Activated CD8-positive, alpha-beta T cell treated with anti-CD3 and anti-CD28 coated beads, Interleukin-2, amount 10 ng/mL, durations not matched to agents 7 days and 5 days (primary cell): Measurements from ENCODE around the gene CRTC1. TPM values are rescaled to one million over a fixed set of nuclear protein-coding genes. Genes with fewer than 3 reads are reported as not detected.

Experiments used
- ATAC-seq: fragments of 150-1000 bp; cut with Tn5 transposase; one replicate; pipeline ENCODE4 v1.10.0; 2021; ENCODE audit warnings: moderate library complexity
- CTCF ChIA-PET: fragments of 350-600 bp; sonication (Branson Sonifier 250); formaldehyde crosslinking; loops from one replicate; lab custom pipeline; 2021; ENCODE audit warnings: antibody characterized with exemption; lab: Charles Lee
- POLR2A ChIA-PET: fragments of 350-600 bp; sonication (Branson Sonifier 250); formaldehyde crosslinking; loops from one replicate; lab custom pipeline; 2021; ENCODE audit warnings: antibody characterized with exemption; lab: Charles Lee
- DNase-seq: peaks from one replicate; pipeline ENCODE4 v3.0.0-alpha.2; 2020
- H3K27ac Mint-ChIP-seq: one replicate; pipeline ENCODE4 v1.8.0; 2021; ENCODE audit warnings: mild to moderate bottlenecking, mixed read lengths
- H3K27me3 Mint-ChIP-seq: one replicate; pipeline ENCODE4 v1.8.0; 2021; ENCODE audit warnings: low read depth, mixed read lengths
- H3K36me3 Mint-ChIP-seq: one replicate; pipeline ENCODE4 v1.8.0; 2021; ENCODE audit warnings: low read depth, mixed read lengths
- H3K4me1 Mint-ChIP-seq: one replicate; pipeline ENCODE4 v1.8.0; 2021; ENCODE audit warnings: low read depth, mixed read lengths
- H3K4me3 Mint-ChIP-seq: one replicate; pipeline ENCODE4 v1.8.0; 2021; ENCODE audit warnings: mild to moderate bottlenecking, mixed read lengths
- H3K9me3 Mint-ChIP-seq: one replicate; pipeline ENCODE4 v1.8.0; 2022; ENCODE audit warnings: mixed read lengths; ENCODE audit not compliant: insufficient read depth
- total RNA-seq, 2 experiments: library from RNA; stranded (reverse); gene quantifications; one replicate each; pipeline ENCODE4 v1.2.3, GENCODE V29; 2021

Gene CRTC1
- total RNA-seq, 2 experiments from 2014 or later = 7.0 to 8.0 TPM

DNA sequence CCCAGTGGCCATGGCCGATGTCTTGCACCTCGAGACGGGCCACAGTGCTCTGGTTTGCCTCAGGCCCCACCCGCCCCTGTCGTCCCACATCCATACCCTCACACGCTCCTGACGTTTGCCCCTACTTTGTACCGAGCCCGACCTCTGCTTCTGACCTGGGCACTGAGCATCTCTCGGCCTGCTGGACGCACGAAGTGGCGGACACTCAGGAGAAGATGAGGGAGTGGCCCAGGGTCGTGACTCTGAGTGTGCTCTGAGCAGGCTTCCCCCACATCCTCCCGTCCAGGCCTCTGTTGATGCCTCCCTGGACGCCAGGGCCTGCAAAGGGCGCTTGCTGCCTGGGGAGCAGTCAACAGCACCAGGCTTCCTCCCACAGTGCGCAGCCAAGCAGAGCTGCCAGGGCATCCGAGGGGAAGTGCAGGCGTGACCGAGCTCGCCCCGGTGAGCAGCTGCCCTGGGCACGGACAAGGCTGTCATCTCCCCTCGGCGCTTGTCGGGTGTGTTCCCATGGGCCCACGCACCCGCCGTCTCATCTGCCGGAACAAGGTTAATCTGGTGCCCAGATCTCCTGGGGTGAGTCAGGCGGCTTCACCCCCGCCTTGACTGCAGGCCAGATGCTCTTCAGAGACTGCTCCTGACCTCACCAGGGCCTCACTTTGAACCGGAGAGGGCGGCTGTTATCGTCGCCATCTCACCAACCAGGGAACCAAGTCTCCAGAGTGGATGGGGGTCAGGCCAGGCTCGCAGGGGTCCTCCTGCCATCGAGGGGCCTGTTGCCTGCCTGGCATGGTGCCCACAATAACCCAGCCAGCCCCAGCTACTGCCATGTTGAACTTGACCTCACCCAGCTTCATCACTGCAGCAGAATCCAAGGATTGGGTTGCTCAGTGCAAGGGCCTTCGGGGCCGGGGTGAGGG lies 80.5 kb downstream of the CRTC1 start:
- POLR2A ChIA-PET = interaction anchor here (0.6 to 0.8 kb wide), 2 partner anchors 53 to 677 kb away, joined by 3 read pairs; no protein-coding TSS in a partner anchor
- no peak overlapping the region for H3K4me3 Mint-ChIP-seq

DNA sequence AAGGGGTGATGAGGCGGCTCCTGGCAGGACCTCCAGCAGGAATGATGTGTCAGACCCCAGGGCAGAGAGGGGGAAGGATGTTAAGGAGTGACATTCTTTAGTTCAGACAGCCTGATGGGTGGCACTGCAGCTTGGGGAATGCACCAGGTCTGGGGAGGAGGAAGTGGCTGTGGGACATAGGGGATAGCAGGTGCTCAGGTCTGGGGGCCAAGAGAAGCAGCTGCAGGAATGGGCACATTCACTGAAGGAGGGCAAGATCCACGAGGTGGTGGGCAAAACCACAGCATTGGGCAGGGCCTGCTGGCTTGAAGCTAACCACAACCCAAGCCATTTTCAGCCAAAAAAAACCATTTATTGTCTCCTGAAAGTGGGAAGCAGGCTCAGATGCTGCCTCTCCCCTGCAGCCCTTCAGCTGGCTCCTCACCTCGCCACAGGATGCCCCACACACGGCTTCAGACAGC lies 81.1 kb downstream of the CRTC1 start:
- H3K4me3 Mint-ChIP-seq = no peak overlapping the region
- H3K36me3 Mint-ChIP-seq = no peaks in the 10 kb centered on the region
- DNase-seq (no peak), ATAC-seq (no peak)
- POLR2A ChIA-PET = interaction anchor here (0.6 to 0.8 kb wide), 2 partner anchors 53 to 677 kb away, joined by 3 read pairs; no protein-coding TSS in a partner anchor
- no peaks in the 10 kb centered on the region for H3K9me3 Mint-ChIP-seq
- no peaks in the 10 kb centered on the region for H3K4me1 Mint-ChIP-seq
- no peak overlapping the region for H3K27ac Mint-ChIP-seq
- H3K27me3 Mint-ChIP-seq = no peaks in the 10 kb centered on the region
- CTCF ChIA-PET = no interaction called here

More for the DNA sequence above, 80.5 kb downstream of the CRTC1 start:
- Mint-ChIP-seq H3K4me1 (no peaks in the 10 kb centered on the region), H3K9me3 (no peaks in the 10 kb centered on the region), H3K27ac (no peak overlapping the region), H3K27me3 (no peaks in the 10 kb centered on the region), H3K36me3 (no peaks in the 10 kb centered on the region)
- ATAC-seq = no peak
- DNase-seq = no peak
- CTCF ChIA-PET = no interaction called here

DNA sequence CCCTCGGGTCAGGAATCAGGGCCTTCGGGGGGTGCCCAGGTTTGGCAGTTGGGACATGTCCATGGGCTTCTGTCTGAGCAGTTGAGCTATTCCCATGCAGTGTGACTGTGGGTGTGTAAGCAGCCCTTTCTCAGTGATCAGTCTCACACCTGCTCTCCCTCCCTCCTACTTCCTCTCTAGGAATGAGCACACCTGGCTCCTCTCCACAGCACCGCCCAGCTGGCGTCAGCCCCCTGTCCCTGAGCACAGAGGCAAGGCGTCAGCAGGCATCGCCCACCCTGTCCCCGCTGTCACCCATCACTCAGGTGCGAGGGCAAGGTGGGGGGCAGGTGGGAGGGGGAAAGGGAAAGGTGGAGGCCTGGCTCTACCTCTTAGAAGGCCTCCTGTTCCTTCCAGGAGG lies 81.7 kb downstream of the CRTC1 start:
- no peaks in the 10 kb centered on the region for H3K9me3 Mint-ChIP-seq
- H3K27ac Mint-ChIP-seq = no peak overlapping the region
- no peaks in the 10 kb centered on the region for H3K4me1 Mint-ChIP-seq
- H3K27me3 Mint-ChIP-seq = no peaks in the 10 kb centered on the region
- no peaks in the 10 kb centered on the region for H3K36me3 Mint-ChIP-seq
- DNase-seq (no peak), ATAC-seq (no peak)
- no peak overlapping the region for H3K4me3 Mint-ChIP-seq
- ChIA-PET POLR2A (interaction anchor here (0.8 kb wide), 1 partner anchor 52 kb away, joined by 3 read pairs; no protein-coding TSS in a partner anchor), CTCF (no interaction called here)

DNA sequence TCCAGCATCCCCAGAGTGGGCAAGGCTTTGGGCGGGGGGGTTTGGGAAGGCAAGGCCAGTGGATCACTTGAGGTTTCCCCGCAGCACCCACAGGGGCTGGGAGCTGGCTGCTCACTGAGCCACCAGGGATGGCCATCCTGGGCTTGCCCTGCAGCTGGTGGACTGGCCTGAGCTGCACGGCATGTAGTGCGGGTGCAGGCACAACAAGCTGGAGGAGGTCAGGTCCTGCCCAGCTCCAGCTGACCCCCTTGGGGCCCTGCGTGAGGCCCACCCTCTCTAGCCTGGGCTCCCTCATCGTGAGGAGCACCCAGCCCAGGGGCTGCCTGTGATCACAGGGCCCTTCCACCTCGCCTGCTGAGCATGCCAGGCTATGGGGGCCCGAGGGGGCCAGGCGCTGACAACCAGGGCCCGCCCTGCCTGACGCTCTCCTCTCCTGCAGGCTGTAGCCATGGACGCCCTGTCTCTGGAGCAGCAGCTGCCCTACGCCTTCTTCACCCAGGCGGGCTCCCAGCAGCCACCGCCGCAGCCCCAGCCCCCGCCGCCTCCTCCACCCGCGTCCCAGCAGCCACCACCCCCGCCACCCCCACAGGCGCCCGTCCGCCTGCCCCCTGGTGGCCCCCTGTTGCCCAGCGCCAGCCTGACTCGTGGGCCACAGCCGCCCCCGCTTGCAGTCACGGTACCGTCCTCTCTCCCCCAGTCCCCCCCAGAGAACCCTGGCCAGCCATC lies 84.7 kb downstream of the CRTC1 start:
- DNase-seq = no peak
- ChIA-PET POLR2A (no interaction called here), CTCF (interaction anchor here (1.2 kb wide), 1 partner anchor 79 kb away, joined by 3 read pairs; no protein-coding TSS in a partner anchor)
- Mint-ChIP-seq H3K4me3 (no peak overlapping the region), H3K27me3 (no peaks in the 10 kb centered on the region), H3K36me3 (no peaks in the 10 kb centered on the region), H3K4me1 (no peaks in the 10 kb centered on the region), H3K27ac (no peak overlapping the region), H3K9me3 (no peaks in the 10 kb centered on the region)
- ATAC-seq = no peak

DNA sequence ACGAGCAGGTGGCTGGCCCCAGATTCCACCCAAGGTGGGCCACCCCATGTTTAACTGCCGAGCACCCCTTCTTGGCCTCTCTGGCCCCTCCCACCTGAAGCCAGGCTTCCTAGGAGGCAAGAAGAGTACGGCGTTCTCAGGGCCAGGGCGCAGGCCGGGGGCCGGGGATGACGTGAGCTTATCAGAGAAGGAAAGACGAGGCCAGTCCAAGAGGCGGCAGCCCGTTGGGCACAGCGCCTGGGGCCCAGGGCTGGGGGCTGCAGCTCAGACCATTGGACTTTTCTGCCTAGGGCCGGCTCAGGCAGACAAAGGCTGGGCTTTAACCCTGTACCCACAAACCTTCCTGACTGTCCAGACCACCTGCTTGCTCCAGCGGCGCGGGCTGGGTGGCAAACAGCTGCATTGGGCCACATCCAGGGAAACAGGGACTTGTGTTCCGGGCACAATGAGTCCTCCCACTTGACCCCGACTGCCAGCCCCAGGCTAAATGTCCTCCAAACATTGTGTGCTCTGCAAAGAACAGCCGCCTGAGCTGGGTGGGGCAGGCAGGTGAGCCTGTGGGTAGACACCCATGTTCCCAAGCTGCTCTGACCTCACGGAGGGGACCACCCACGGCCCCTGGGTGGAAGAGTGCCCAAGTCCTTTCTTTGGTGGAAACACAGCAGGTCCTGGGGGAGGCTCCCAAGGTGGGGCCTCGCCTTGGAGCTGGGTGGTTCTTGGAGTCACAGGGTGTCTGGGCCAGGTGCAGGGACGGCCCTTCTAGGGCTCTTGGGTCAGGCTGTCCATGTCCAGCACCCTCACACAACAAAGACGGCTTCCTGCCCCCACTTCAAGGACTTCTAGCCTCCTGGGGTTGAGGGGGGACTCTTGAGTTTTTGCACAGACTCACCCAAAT lies 85.8 kb downstream of the CRTC1 start:
- Mint-ChIP-seq H3K9me3 (no peaks in the 10 kb centered on the region), H3K4me1 (no peaks in the 10 kb centered on the region), H3K27ac (no peak overlapping the region), H3K4me3 (no peak overlapping the region), H3K27me3 (no peaks in the 10 kb centered on the region), H3K36me3 (no peaks in the 10 kb centered on the region)
- ATAC-seq = no peak
- ChIA-PET POLR2A (no interaction called here), CTCF (no interaction called here)
- DNase-seq = no peak

DNA sequence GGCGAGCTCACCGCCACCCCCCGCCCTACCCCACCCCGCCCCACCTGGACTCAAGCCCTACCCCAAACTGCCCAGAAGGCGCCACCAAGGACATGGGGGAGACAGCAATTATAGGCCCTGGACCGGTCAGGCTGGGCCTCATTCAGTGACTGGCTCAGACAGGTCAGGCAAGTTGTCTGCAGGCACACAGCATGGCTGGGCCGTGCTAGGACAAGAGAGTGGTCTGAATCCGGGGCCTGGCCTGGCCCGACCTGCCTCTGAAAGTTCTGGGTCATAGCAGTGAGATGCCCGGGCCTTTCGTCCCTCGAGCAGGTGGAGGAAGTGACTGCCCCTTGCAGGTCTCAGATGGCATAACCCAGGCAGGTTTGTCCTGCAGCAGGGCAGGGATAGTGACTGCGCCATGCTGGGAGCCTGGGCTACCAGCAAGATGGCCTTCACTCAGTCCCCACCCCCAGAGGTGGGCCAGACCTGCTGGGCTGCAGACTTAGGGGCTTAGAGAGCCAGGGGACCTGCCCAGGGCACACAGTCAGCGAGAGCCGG lies 86.6 kb downstream of the CRTC1 start:
- H3K36me3 Mint-ChIP-seq = no peaks in the 10 kb centered on the region
- no peaks in the 10 kb centered on the region for H3K9me3 Mint-ChIP-seq
- no peak overlapping the region for H3K27ac Mint-ChIP-seq
- no peaks in the 10 kb centered on the region for H3K4me1 Mint-ChIP-seq
- H3K4me3 Mint-ChIP-seq = no peak overlapping the region
- H3K27me3 Mint-ChIP-seq = no peaks in the 10 kb centered on the region
- ChIA-PET POLR2A (no interaction called here), CTCF (no interaction called here)
- DNase-seq (no peak), ATAC-seq (no peak)

DNA sequence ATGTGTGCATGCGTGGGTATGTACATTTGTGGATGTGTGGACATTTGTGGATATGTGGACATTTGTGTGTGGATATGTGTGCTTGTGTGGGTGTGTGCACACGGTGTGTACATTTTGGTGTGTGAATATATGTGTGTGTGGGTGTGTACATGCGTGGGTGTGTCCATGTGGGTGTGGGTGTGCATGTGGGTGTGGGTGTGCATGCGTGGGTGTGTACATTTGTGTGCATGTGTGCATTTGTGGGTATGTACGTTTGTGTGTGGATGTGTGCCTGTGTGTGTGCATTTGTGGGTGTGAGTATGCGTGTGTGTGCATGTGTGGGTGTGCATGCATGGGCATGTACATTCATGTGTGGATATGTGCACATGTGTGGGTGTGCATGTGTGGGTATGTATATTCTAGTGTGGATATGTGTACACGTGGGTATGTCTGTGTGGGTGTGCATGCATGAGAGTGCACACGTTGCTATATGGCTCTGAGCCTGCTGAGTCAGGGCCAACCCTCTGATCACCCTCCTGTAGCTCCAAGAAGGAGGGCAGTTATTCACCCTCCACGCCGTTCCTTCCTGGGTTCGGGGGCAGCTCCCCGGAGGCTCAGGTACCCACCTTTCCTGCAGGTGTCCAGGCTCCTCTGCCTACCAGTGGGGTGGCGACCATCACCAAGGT lies 87.3 kb downstream of the CRTC1 start:
- no peaks in the 10 kb centered on the region for H3K4me1 Mint-ChIP-seq
- H3K4me3 Mint-ChIP-seq = no peak overlapping the region
- DNase-seq = no peak
- CTCF ChIA-PET = no interaction called here
- H3K27me3 Mint-ChIP-seq = no peaks in the 10 kb centered on the region
- H3K9me3 Mint-ChIP-seq = no peaks in the 10 kb centered on the region
- POLR2A ChIA-PET = no interaction called here
- H3K27ac Mint-ChIP-seq = no peak overlapping the region
- H3K36me3 Mint-ChIP-seq = no peaks in the 10 kb centered on the region
- no peak for ATAC-seq

DNA sequence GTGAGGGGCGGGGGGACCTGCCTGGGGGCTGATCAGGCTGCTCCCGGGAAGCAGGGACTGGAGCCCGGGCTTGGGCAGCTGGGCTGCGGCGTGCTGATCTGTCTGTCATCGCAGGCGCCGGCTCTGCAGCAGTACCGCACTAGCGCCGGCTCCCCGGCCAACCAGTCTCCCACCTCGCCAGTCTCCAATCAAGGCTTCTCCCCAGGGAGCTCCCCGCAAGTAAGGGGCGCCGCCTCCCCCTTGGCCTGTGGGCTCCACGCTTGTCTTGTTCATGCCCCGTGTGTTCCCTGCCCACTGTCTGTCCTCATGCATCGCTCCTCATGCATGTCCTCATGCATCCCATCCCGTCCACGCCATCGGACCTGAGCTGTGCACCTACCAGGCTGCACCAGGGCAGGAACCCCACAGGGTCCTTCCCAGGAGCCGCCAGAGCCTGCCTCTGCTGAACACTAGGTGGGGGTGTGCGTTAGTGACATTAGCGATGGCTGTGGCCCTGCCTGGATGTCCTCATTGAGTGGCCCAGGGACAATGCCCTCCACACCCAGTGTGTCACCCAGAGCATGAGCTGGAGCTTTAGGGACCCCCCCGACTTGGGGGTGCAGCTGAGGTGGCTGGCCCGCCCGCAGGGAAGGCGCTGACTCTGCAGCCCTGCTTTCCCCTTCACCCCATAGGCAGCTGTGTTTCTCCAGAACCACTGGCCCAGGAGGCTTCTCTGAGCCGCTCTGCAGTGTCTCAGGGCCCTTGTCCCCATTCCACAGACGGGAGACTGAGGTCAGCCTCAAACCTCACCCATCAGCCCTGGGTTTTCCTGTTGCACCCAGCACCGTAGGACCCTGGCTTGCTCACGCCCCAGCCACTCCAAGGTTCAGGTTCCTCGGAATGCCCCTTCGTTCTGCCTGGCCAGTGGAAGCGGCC lies 88.1 kb downstream of the CRTC1 start:
- POLR2A ChIA-PET = no interaction called here
- H3K27ac Mint-ChIP-seq = no peak overlapping the region
- CTCF ChIA-PET = no interaction called here
- H3K27me3 Mint-ChIP-seq = no peaks in the 10 kb centered on the region
- DNase-seq = no peak
- H3K36me3 Mint-ChIP-seq = no peaks in the 10 kb centered on the region
- H3K4me3 Mint-ChIP-seq = no peak overlapping the region
- H3K9me3 Mint-ChIP-seq = no peaks in the 10 kb centered on the region
- no peaks in the 10 kb centered on the region for H3K4me1 Mint-ChIP-seq
- ATAC-seq = no peak

DNA sequence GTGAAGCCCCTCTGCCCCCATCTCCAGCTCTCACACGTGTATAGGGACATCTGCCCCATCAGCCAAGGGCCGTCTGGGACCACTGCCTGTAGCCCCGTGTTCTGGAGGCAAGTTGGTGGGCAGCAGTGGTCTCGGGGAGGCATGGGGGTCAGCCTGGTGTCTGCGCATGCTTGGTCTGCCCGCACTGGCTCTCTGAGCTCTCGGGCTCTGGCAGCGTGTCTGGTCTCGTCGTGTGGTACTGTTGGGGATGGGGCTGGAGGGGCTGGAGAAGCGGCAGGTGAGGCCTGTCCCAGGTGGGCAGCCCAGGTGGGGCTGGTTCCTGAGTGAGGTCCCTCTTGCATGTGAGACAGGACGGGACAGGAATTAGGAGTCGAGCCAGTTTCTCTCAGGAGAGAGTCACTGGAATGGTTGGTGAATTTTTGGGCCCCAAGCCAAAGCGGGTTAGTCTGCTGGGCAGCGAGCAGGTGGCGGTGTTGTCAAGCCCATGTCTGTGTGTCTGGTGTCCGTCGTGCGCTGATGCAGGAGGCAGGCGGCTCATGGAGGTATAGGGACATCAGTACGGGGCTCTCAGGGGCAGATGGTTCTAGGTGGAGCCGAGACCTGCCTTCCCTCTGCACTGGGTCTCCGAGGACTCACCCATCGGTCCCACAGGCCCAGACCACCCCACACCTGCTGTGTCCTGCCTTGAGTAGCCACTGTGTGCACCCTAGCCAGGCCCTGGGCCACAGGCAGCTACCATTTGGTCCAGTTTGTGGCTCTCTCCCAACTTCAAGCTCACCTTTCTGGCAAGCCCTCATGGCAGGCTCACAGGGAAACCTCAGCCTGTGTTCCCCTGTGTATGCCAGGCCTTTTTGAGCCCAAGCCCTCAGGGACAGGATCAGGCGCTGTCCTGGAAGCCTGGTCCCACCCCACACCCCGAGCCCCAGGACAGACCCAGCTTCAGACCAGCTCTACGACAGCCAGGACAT lies 89.4 kb downstream of the CRTC1 start:
- ChIA-PET CTCF (no interaction called here), POLR2A (no interaction called here)
- Mint-ChIP-seq H3K27me3 (no peaks in the 10 kb centered on the region), H3K4me1 (peaks cover 2% of the 10 kb centered on the region), H3K9me3 (no peaks in the 10 kb centered on the region), H3K36me3 (no peaks in the 10 kb centered on the region), H3K27ac (peak overlapping the region; percentile 11), H3K4me3 (no peak overlapping the region)
- ATAC-seq (no peak), DNase-seq (no peak)
